Hypothalamus (tissue), 51 donors: ENCODE results near the gene CD79A.

Experiments
- DNase-seq, 51 donors: peaks; one replicate each; lab custom pipeline; 2025; lab: John Stamatoyannopoulos, UW

The CD79A gene

GRCh38 chr19:41927497-41928192, 50.6 kb downstream of the CD79A start:
- DNase-seq: no peak

- DNase-seq: no peak
Measured at GRCh38 chr19:41928221-41928683, 51.2 kb downstream of the CD79A start, which contains the start of gene ERFL. ERFL (minus strand) TSS chr19:41928449; CDS start chr19:41912919, 15,530 bp downstream.

- DNase-seq: no peak
Measured at GRCh38 chr19:41928754-41929535, 51.9 kb downstream of the CD79A start.

GRCh38 chr19:41929536-41930071, 52.5 kb downstream of the CD79A start:
- DNase-seq: no peak

GRCh38 chr19:41930322-41930722, 53.2 kb downstream of the CD79A start:
- DNase-seq: no peak
